Stimulated activated CD4-positive, alpha-beta T cell treated with anti-CD3 and anti-CD28 coated beads, Interleukin-15, amount 100 ng/mL, for 1 hour (primary cell): ENCODE measurements around the gene CDH18.

Source experiments
- DNase-seq, 2 donors: peaks; one replicate each; pipeline ENCODE4 v3.0.0-alpha.2; 2020; ENCODE audit warnings: low read depth in 1 of 2, low spot score in 1 of 2

The CDH18 gene

GRCh38 chr5:19930451-19930850, 57.5 kb downstream of the CDH18 start:
- no peak for DNase-seq

- no peak for DNase-seq
Measured at GRCh38 chr5:19928562-19929421, 59.2 kb downstream of the CDH18 start.

- DNase-seq = no peak
Measured at GRCh38 chr5:19927919-19928318, 60.1 kb downstream of the CDH18 start.

GRCh38 chr5:19927170-19927569, 60.8 kb downstream of the CDH18 start:
- no peak for DNase-seq

GRCh38 chr5:19923742-19924141, 64.3 kb downstream of the CDH18 start:
- no peak for DNase-seq

- DNase-seq = no peak
Measured at GRCh38 chr5:19920761-19921160, 67.2 kb downstream of the CDH18 start.

GRCh38 chr5:19918780-19919179, 69.2 kb downstream of the CDH18 start:
- no peak for DNase-seq

- DNase-seq = no peak
Measured at GRCh38 chr5:19917588-19918122, 70.3 kb downstream of the CDH18 start.

- DNase-seq = no peak
Measured at GRCh38 chr5:19910136-19910535, 77.9 kb downstream of the CDH18 start.

- DNase-seq = no peak
Measured at GRCh38 chr5:19904766-19905165, 83.2 kb downstream of the CDH18 start.

GRCh38 chr5:19903611-19904010, 84.4 kb downstream of the CDH18 start:
- no peak for DNase-seq

GRCh38 chr5:19902316-19902934, 85.6 kb downstream of the CDH18 start:
- no peak for DNase-seq

GRCh38 chr5:19900269-19900668, 87.7 kb downstream of the CDH18 start:
- no peak for DNase-seq

GRCh38 chr5:19891658-19892057, 96.3 kb downstream of the CDH18 start:
- no peak for DNase-seq

GRCh38 chr5:19886123-19886917, 101.7 kb downstream of the CDH18 start:
- no peak for DNase-seq

- no peak for DNase-seq
Measured at GRCh38 chr5:19885040-19885824, 102.8 kb downstream of the CDH18 start.

GRCh38 chr5:19880859-19881436, 107.1 kb downstream of the CDH18 start:
- DNase-seq = no peak

- no peak for DNase-seq
Measured at GRCh38 chr5:19880458-19880857, 107.5 kb downstream of the CDH18 start.

GRCh38 chr5:19874811-19875210, 113.2 kb downstream of the CDH18 start:
- DNase-seq = no peak

GRCh38 chr5:19866090-19866450, 121.9 kb downstream of the CDH18 start:
- no peak for DNase-seq
